GM19240 (cell line): Measurements from ENCODE around the gene CA6.
"Not testable (repeated sequence)": the region's sequence is repeated elsewhere in the genome, so short reads cannot be mapped to it uniquely, and the experiment has no call there.

Source experiments
- DNase-seq: peaks from one replicate; pipeline ENCODE4 v3.0.0; 2011; ENCODE audit warnings: low spot score; ENCODE audit not compliant: insufficient read length

Gene CA6

DNA sequence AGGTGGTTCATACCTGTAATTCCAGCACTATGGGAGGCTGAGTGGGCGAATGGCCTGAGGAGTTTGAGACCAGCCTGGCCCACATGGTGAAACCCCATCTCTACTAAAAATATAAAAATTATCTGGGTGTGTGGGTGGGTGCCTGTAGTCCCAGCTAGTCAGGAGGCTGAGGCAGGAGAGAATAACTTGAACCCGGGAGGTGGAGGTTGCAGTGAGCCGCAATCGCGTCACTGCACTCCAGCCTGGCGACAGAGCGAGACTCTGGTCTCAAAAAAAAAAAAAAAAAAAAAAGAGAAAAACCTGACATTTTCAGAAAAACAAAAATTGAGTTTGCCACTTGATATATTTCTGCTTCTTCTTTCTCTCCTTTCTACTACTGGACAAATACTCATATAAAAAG lies 24.3 kb downstream of the CA6 start:
- DNase-seq, result no peak

DNA sequence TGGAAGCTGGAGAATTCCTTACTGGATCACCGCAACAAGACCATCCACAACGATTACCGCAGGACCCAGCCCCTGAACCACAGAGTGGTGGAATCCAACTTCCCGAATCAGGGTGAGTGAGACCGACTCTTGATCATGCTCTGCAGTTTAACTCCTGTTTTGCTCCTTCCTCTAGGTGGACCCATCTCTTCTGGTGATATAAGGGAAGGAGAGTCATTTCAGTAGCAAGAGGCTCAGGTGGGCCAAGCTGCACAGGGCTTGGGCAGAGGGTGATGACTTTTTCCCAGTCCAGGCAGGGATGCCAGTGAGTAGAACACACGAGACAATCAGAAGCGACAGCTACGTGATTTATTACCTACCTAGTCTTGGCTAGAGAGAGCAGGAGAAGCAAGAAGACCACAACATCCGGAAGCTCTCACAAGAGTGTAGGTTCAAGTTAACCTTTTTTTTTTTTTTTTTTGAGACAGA lies 25.2 kb downstream of the CA6 start:
- DNase-seq, result no peak

DNA sequence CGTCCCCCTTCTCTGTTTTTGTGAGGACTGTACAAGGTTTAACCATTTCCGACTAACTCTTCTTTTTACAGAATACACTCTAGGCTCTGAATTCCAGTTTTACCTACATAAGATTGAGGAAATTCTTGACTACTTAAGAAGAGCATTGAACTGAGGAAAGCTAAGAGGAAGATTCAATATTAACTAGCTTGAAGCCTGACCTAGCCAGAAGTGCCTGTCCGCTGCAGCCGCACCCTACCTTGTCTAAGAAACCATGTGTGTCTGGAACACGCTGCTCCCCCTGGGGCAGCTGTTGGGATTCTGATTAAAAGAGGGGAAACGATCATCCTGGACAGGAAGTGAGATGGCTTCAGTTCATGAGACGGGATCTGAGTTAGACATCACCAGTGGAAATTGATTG lies 28.9 kb downstream of the CA6 start:
- no peak for DNase-seq

DNA sequence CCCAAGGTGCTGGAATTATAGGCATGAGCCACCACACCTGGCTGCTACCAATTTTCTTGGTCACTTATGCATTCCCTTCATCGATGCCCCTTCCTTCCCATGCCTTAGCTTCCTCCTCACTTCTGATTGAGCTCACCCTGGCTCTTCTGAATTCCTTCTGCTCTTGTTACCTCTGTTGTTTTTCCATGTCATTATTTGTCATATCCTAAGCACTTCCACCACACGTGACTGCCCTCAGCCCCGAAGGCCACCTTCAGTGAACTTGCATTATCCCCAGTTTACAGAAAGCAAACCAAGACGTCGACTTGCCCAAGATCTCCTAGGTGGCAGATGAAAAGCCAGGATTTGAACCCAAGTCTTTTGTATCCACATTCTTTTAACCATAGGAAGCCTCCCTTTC lies 30.7 kb downstream of the CA6 start:
- DNase-seq, result no peak

DNA sequence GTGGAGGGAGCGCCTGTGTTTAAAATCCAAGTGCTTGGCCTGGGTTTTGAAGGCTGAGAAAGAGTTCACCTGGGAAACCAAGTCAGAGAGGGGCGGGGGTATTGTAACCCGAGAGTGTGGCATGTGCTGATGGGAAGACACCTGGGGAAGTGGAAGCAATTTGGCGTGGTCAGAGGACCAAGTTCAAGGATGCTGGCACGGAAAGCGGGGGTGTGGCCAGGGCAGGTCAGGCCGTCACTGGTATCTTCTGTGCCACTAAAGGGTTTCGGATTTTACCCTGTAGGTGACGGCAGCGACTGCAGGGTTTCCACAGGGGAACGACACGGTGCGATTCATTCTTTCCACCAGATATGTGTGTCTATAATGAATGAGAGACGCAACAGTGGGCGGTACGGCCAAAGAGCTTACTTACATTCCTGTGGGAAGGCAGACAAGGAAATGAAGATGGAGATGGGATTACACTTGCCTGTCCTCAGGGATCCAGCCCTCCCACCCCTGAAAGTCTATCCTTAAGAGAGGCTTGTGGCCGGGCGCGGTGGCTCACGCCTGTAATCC lies 31.3 kb downstream of the CA6 start:
- DNase-seq, result no peak

DNA sequence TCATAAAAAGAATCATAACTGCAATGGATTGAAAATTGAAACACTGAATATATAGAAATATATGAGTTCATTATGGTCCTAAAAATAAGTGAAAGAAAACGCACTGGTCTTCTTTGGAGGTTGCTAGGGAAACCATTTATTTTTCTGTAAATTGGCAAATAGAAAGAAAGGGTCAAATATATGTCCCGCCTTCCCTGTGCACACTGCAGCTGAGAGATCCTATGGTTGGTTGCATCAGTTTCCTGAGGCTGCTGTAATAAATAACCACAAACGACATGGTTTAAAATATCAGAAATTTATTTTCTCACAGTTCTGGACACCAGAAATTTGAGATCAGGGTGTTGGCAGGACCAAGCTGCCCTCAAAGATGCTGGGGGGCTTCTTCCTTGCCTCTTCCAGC lies 35.0 kb downstream of the CA6 start:
- DNase-seq, result no peak

DNA sequence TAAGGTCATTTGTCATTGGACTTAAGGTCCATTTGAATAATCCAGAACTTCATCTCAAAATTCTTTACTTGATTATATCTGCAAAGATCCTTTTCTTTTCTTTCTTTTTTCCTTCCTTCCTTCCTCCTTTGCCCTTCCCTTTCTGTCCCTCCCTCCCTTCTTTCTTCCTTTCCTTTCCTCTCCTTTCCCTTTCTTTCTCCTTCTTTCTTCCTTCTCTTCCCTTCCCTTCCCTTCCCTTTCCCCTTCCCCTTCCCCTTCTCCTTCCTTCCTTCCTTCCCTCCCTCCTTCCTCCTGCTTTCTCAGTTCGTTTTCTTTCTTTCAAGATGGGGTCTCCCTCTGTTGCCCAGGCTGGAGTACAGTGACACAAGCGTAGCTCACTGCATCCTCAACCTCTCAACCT lies 35.5 kb downstream of the CA6 start:
- no peak for DNase-seq

DNA sequence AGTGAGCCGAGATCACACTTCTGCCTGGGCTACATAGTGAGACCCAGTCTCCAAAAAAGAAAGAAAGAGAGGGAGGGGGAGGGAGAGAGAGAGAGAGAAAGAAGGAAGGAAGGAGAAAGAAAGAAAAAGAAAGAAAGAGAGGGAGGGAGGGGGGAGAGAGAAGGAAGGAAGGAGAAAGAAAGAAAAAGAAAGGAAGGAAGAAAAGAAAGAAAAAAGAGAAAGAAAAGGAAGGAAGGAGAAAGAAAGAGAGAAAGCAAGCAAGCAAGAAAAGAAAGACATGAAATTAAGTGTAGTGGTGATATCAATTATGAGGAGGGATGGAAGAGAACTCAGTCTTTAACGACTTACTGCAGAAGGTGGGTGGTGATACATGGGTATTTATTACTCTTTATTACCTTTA lies 38.5 kb downstream of the CA6 start:
- no peak for DNase-seq

DNA sequence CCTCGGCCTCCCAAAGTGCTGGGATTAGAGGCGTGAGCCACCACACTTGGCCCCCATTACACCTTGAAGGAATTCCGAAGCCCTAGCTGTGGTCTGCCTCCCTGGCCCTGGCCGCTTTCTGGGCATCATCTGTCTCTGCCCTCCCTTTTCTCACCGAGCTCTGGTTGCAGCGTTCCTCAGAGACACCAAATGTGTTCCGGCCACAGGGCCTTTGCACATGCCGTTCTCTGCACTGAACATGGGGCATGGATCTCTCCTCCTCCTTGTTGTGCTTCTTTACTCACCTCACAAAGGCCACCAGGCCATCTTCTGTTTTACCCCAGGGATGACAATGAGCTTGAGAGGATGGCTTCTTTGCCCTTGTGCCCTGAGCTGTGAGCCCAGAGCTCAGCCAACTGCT lies 39.3 kb downstream of the CA6 start:
- no peak for DNase-seq

DNA sequence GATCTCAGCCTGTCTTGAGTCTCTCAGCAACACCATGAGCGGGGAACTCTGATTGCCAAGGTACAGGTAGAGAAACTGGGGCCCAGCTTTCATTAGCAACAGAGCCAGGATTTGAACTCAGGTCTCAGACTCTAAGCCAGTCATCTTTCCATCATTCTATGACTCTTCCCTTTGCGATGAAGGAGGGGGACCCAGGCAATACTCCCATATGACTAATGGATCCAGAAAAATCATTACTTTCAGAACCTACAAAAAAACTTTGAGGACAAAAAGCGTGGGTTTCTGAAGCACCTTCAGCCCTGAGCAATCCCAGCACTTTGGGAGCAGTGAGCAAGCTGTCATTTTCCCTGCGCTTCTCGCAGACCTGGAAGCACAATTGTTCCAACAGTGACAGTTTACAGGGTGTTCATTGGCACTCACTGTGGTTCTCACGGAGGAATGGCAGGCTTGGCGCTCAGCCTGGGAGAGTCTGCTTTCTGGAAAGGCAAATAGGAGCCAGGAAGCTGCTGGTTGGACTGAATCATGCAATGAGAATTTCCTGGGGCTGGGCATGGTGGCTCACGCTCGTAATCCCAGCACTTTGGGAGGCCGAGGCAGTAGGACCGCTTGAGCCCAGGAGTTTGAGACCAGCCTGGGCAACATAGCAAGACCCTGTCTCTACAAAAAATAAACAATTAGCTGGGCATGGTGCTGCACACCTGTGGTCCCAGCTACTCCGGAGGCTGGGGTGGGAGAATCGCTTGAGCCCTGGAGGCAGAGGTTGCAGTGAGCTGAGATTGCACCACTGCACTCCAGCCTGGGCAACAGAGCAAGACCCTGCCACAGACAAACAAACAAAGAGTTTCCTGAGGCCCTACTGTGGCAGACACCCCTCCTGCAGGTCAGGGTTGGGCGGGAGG lies 40.5 kb downstream of the CA6 start:
- DNase-seq, result no peak

DNA sequence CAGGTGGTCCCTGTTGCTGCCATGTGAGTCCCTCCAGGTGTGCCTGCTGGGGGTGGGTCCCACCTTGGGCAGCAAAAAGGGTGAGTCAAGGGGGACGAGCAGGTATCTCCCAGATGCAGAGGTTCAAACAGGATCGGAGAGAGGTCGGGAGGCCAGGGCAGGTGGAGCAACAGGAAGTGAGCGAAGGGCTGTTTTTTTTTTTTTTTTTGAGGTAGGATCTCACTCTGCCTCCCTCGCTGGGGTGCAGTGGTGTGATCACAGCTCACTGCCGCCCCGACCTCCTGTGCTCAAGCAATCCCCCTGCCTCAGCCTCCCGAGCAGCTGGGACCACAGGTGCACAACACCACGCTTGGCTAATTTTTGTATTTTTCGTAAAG lies 41.1 kb downstream of the CA6 start:
- DNase-seq, result no peak

DNA sequence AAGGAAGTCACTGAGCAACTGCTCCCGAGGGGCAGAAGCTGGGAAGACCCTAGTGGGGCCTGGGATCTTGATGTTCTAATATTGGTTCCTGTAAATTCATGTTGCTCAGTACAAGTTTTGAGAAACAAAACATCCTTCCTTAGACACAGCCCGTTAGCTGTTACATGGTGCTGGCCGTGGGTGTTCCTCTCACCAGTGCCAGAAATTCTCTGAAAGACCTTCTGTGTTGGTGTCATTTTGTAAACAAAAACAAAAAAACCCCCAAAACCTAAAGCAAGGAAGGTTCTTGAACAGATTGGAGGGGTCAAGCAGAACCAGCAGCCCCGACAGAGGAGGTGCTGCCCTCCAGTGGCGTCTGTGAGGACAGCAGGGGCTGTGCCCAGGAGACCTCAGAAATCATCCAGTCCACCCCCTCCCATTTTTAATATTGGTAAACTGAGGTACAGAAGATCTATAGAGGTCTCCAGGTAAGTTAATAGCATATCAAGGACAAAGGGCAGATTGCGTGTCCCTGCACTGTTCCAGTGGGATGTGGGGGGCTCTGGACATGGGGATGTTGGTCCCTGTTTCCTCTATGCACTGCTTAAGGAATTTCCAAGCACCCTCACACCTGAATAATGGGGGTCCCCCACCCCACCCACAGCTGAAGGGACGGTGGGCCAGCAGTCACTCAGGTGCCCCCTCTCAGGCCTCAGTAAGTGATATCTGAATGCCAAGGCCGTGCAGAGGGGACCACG lies 42.4 kb downstream of the CA6 start:
- DNase-seq, result peak; percentile 63

DNA sequence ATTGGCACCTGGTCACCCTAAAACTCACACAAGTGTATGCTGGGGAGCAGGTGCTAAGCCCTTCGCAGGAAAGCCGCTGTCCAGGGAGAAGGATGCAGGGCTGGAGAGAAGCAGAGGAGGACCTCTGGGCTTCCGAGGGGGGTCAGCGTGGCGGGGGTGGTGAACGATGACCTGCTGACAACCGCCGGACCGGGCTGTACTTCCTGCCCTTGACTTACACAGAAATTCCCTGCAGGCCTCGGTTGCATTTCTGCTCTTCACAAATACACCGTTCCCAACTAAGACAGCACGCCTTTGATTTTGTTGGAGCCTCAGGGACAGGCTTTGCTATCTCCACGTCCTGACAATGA lies 42.9 kb downstream of the CA6 start:
- DNase-seq, result no peak

DNA sequence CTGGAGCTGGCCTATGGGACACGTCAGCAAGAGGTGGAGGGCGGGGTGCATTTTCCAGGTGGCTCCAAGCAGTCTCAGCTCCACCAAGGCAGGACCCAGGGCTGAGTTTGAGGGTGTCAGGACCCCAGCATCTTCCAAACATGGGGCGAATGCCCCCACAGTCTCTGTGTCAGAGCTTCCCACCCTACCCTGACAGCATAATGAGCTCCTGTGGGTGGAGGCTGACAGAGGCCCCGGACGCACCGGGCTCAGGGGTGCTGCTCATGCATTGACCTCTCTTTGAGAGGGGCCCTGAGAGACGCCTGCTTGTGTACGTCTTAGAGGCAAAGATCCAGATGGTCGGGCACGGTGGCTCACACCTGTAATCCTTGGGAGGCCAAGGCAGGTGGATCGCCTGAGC lies 43.4 kb downstream of the CA6 start:
- DNase-seq, result no peak

DNA sequence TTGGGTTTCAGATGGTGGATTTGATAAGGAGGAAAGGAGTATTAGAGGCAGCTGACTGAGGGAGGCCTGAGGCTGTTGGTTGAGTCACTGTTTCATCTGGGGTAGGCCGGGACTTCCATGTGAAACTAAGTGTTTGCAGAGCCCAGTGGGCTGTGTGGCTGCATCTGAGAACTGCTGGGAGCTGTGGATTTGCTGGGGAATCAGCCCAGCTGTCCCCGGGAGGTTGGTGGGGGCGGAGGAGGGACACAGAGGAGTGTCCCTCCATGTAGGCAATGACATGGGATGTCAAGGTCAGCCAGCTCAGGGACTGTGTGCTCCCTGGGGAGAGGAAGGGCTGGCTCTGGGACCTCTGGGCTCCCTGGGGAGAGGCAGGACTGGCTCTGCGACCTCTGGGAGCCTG lies 44.2 kb downstream of the CA6 start:
- no peak for DNase-seq

DNA sequence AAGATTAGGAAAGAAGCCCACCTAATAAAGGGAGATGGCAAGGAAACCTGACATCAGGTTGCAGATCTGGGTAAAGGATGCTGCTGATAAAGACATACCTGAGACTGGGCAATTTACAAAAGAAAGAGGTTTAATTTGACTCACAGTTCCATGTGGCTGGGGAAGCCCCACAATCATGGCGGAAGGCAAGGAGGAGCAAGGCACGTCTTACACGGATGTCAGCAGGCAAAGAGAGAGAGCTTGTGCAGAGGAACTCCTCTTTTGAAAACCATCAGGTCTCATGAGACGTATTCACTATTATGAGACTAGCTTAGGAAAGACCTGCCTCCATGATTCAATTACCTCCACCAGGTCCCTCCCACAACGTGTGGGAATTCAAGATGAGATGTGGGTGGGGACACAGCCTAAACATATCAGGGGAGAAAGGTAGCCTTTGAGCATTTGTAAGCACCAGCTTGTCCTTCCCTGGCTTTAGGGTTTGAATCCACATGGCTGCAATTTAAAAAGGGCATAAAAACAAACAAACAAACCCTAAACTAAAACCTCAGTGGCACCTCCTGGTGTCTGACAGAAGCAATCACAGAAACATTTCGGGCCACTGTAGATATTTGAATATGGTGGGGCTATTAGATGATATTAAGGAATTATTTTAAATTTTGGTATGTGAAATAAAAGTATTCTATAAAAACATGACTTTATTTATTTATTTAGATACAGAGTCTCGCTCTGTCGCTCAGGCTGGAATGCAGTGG lies 47.4 kb downstream of the CA6 start:
- DNase-seq, result no peak

DNA sequence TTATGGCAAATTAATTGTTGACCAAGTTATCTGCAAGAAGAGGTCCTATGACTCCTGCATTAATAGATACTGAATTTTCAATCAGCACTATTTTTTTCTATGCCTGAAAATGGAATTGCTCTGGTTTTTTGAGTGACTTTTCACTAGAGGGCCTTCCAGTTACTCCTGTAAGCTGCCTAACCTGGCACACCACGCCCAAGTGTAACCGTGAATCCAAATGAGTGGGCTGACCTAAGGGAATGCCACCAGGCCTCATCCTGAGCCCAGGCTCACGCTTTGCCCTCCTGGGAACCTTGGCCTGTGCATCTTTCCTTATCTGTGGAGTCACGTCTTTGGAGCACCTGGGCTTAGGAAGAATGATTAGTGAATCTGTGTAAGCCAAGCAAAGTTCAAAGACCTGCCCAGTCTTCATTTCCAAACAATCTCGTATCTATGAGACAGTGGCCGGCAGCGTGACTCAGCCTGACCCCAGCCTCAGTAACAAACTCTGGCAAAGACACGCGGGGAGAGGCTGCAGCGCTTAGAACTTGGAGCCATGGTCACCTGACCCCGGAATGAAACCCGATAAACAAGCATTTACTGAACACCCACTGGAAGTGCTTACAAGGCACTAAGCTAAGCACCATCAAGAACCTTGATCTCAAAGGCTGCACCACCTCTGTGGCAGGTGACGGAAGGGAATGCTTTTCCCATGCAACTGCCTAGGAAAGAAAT lies 48.5 kb downstream of the CA6 start:
- DNase-seq, result not testable (repeated sequence)

DNA sequence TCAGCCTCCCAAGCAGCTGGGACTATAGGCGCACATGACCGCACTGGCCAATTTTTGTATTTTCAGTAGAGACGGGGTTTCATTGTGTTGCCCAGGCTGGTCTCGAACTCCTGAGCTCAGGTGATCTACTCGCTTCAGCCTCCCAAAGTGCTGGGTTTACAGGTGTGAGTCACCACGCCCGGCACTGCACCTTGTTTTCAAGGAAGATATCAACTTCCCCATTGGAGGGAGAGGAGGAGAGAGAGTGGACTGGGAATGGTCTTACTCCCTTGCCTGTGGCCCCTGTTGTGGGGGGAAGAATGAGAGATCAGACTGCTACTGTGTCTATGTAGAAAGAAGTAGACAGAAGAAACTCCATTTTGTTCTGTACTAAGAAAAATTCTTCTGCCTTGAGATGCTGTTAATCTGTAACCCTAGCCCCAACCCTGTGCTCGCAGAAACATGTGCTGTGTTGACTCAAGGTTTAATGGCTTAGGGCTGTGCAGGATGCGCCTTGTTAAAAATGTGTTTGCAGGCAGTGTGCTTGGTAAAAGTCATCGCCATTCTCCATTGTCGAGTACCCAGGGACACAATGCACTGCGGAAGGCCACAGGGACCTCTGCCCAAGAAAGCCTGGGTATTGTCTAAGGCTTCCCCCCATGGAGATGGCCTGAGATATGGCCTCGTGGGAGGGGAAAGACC lies 56.0 kb downstream of the CA6 start:
- DNase-seq, result not testable (repeated sequence)

DNA sequence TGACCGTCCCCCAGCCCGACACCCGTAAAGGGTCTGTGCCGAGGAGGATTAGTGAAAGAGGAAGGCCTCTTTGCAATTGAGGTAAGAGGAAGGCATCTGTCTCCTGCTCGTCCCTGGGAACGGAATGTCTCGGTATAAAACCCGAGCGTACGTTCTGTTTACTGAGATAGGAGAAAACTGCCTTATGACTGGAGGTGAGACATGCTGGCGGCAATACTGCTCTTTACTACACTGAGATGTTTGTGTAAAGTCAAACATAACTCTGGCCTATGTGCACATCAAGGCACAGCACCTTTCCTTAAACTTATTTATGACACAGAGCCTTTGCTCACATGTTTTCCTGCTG lies 56.5 kb downstream of the CA6 start:
- DNase-seq, result not testable (repeated sequence)

DNA sequence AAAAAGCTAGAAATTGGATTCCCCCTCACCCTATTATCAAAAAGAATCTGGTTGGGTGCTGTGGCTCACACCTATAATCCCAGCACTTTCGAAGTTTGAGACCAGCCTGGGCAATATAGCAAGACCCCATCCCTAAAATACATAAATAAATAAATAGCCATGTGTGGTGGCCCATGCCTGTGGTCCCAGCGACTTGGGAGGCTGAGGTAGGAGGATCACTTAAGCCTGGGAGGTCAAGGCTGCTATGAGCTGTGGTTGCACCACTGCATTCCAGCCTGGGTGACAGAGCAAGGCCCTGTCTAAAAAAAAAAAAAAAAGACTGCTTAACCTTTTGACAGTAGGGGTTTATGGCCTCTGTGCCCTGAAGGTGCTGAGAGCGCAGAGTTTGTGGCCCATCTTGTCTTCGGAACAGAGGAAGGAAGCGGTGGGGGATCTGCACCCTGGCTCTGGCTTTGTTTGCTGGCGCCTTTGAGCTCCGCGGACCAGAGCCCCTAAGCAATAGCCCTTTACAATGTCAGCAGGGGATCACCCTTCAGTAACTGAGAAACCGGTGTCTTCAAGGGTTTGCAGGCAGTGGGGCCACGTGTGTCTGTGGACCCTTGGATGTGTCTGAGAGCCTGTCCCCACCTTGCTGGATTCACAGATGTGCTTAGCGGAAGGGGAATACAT lies 58.5 kb downstream of the CA6 start:
- no peak for DNase-seq
